K562 (cell line): Measurements from ENCODE around the gene MTREX. TPM values are rescaled to one million over a fixed set of nuclear protein-coding genes. Genes with fewer than 3 reads are reported as not detected.

Experiments used
- ATAC-seq: fragments of 200-7000 bp; cut with Tn5 transposase; 3 replicates; pipeline ENCODE4 v1.9.1; 2020; ENCODE audit warnings: moderate library complexity
- BruUV-seq: library from RNA; stranded (reverse); fragments of 400-500 nt; replicated peaks from 2 replicates; lab custom pipeline; 2021; lab: Mats Ljungman, UMichigan
- CTCF ChIA-PET: fragments of 300-600 bp; formaldehyde crosslinking; extraction: SDS; loops from one replicate; lab custom pipeline; 2021; ENCODE audit warnings: low intra/inter-chr PET ratio; lab: Yijun Ruan, JAX
- POLR2A ChIA-PET: fragments of 300-600, 350-650 bp; sonication (Branson Sonifier 250); formaldehyde crosslinking; extraction: SDS; loops from one replicate; lab custom pipeline; 2021; ENCODE audit warnings: antibody characterized with exemption, inconsistent platforms; lab: Yijun Ruan, JAX
- DNase-seq, 4 experiments: peaks; one replicate each; pipeline versions ENCODE4 v3.0.0 to v3.0.0-alpha.2; 2011 to 2018; ENCODE audit warnings: low spot score in 3 of 4, mixed read lengths in 3 of 4; ENCODE audit errors: extremely low read depth in 1 of 4
- FAIRE-seq: peaks from 2 replicates; lab custom pipeline; 2011; peaks lifted over from hg19 to GRCh38; lab: Jason Lieb, UNC
- H2AFZ ChIP-seq: 2 replicates; pipeline ENCODE4 v1.6.0; 2011; ENCODE audit warnings: low read depth, low read length, control low read depth, inconsistent platforms
- H3K27ac ChIP-seq: fragments of 200-600 bp; 3 replicates; pipeline ENCODE4 v1.8.0; 2011; ENCODE audit warnings: low read depth, mild to moderate bottlenecking, control low read depth, inconsistent platforms, low read length, moderate library complexity, mixed read lengths; ENCODE audit errors: extremely low read depth
- H3K27me3 ChIP-seq, 2 experiments: fragments of 300-600 bp in 1 of 2; 2 replicates in 1 of 2; 3 replicates in 1 of 2; pipeline versions ENCODE4 v1.6.0 to v1.8.0; 2011; ENCODE audit warnings: inconsistent platforms in 2 of 2, low read length in 2 of 2, mild to moderate bottlenecking in 1 of 2, mixed read lengths in 1 of 2, moderate library complexity in 1 of 2; ENCODE audit not compliant: control insufficient read depth in 2 of 2, insufficient read depth in 2 of 2
- H3K36me3 ChIP-seq: fragments of 300-600 bp; 3 replicates; pipeline ENCODE4 v1.8.0; 2011; ENCODE audit warnings: mild to moderate bottlenecking, low read length, inconsistent platforms; ENCODE audit not compliant: control insufficient read depth, insufficient read depth
- H3K4me1 ChIP-seq, 2 experiments: fragments of 200-600 bp in 1 of 2; replicated peaks in 1 of 2; 2 replicates in 1 of 2; 3 replicates in 1 of 2; pipeline versions ENCODE4 v1.5.1 to v1.8.0; 2011; ENCODE audit warnings: inconsistent platforms in 2 of 2, low read length in 2 of 2, mild to moderate bottlenecking in 1 of 2, mixed read lengths in 1 of 2, moderate library complexity in 1 of 2; ENCODE audit not compliant: control insufficient read depth in 2 of 2, insufficient read depth in 2 of 2
- H3K4me2 ChIP-seq: 2 replicates; pipeline ENCODE4 v1.6.1; 2011; ENCODE audit warnings: low read length, control low read depth, inconsistent platforms, mixed read lengths; ENCODE audit not compliant: insufficient read depth
- H3K4me3 ChIP-seq: fragments of 200-600 bp; sonication (generic), shearing (Covaris generic); 2 replicates; pipeline ENCODE4 v1.5.1; 2016; ENCODE audit warnings: control low read depth, inconsistent platforms
- H3K79me2 ChIP-seq: fragments of 200-600 bp; 3 replicates; pipeline ENCODE4 v1.8.0; 2011; ENCODE audit warnings: low read length, inconsistent platforms; ENCODE audit not compliant: control insufficient read depth, insufficient read depth
- H3K9ac ChIP-seq, 2 experiments: 2 replicates each; pipeline versions ENCODE4 v1.6.0 to v1.6.1; 2011; ENCODE audit warnings: low read depth in 2 of 2, low read length in 2 of 2, control low read depth in 1 of 2, inconsistent platforms in 1 of 2, mild to moderate bottlenecking in 1 of 2, mixed read lengths in 1 of 2; ENCODE audit not compliant: insufficient read depth in 1 of 2
- H3K9me1 ChIP-seq: one replicate; pipeline ENCODE4 v1.6.0; 2011; ENCODE audit warnings: inconsistent platforms, mild to moderate bottlenecking, low read length, moderate library complexity; ENCODE audit not compliant: control insufficient read depth, insufficient read depth
- H3K9me3 ChIP-seq: replicated peaks from 2 replicates; pipeline ENCODE4 v1.5.1; 2011; ENCODE audit warnings: low read depth, low read length, inconsistent platforms; ENCODE audit not compliant: control insufficient read depth, insufficient read depth
- H4K20me1 ChIP-seq: replicated peaks from 2 replicates; pipeline ENCODE4 v1.6.1; 2011; ENCODE audit warnings: low read length, inconsistent platforms, mixed read lengths; ENCODE audit not compliant: control insufficient read depth, insufficient read depth
- CBX5 ChIP-seq: IDR thresholded peaks from 2 replicates; pipeline ENCODE4 v1.6.1; 2014; ENCODE audit warnings: low read depth, borderline replicate concordance
- SMARCB1 ChIP-seq: IDR thresholded peaks from 2 replicates; pipeline ENCODE4 v1.6.1; 2011; ENCODE audit warnings: improper control_type of control experiment, low read depth; ENCODE audit not compliant: insufficient read length
- WGBS: fragments of 100-300 bp; shearing (Covaris generic); methylation state at CpG from one replicate; pipeline ENCODE4 v1.1.6; 2016; ENCODE audit warnings: low coverage, mixed read lengths; ENCODE audit not compliant: insufficient coverage; ENCODE audit errors: missing lambda C conversion rate; 5-methylcytosine and 5-hydroxymethylcytosine counted together
- in situ Hi-C: fragments of 300-500 bp; cut with MboI; formaldehyde crosslinking; loops from 4 replicates; pipeline ENCODE4 v1.15.0; 2018; ENCODE audit warnings: inconsistent platforms, mixed read lengths
- intact Hi-C: fragments of 100-400 bp; cut with micrococcal nuclease; formaldehyde crosslinking; loops from 2 replicates; pipeline ENCODE4 v1.14.2; 2022
- polyA plus RNA-seq, 8 experiments: library from polyadenylated mRNA; depleted of rRNA in 4 of 8; stranded (reverse) in 5 of 8; unstranded in 3 of 8; fragments of >200 nt; fragmentation: Nextera tagmentation in 2 of 8; fragmentation: Illumina TruSeq in 1 of 8; extraction: Ambion mirVana in 2 of 8; extraction: Trizol in 1 of 8; gene quantifications; 2 replicates each; pipeline versions ENCODE4 v1.2.1 to v1.2.3, GENCODE V29; 2011 to 2014; ENCODE audit warnings: inconsistent platforms in 1 of 8, missing spikeins in 1 of 8
- total RNA-seq, 7 experiments: library from RNA; depleted of rRNA in 6 of 7; stranded (reverse); fragments of >200 nt in 6 of 7; fragmentation: Illumina TruSeq in 2 of 7; extraction: Trizol in 2 of 7; gene quantifications; 2 replicates each; pipeline versions ENCODE4 v1.2.1 to v1.2.3, GENCODE V29; 2011 to 2021; ENCODE audit warnings: low replicate concordance in 1 of 7
- TF ChIP-seq, protein P1 (sequence below), 2 experiments: fragments of 450-650 bp in 1 of 2; IDR thresholded peaks; 2 replicates each; pipeline ENCODE4 v1.6.1; 2011 to 2017; ENCODE audit warnings: low read depth in 2 of 2, antibody characterized with exemption in 1 of 2, borderline replicate concordance in 1 of 2, low read length in 1 of 2, mild to moderate bottlenecking in 1 of 2, mixed read lengths in 1 of 2; ENCODE audit not compliant: control insufficient read depth in 1 of 2
- TF ChIP-seq, protein P2 (sequence below): fragments of 250-450 bp; sonication (Bioruptor Pico); IDR thresholded peaks from 2 replicates; pipeline ENCODE4 v1.8.0; 2021; ENCODE audit warnings: moderate library complexity, mild to moderate bottlenecking, inconsistent platforms
- TF ChIP-seq, protein P3 (sequence below): fragments of 250-450 bp; sonication (Bioruptor Pico); IDR thresholded peaks from 2 replicates; pipeline ENCODE4 v1.5.0; 2022; ENCODE audit warnings: mild to moderate bottlenecking

The MTREX gene
- total and polyA plus RNA-seq, 9 of the 15 experiments (the other 6 are each of a cell fraction or from before 2014, with no cell fraction given): 52.9 to 193 (median 150) TPM

DNA sequence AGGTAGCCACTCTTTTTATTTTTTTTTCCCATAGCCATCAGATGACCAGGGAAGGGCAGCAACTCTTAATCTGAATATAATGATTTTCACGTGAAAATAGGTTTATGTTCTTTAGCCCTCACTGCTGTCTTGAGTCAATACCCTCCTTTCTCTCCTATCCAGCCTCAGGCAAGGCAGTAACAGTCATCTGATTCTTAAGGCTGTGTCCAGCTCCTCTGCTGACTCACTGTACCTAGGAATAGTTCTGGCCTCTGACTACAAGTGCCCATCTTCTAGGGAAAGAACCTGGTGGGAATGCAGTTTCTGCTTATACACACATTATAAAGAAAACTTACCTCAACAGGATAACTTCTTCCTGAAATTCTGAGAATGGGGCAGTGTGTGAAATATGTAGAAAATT lies 31.0 kb upstream of the MTREX start:
- H3K9ac ChIP-seq: no peak overlapping the region
- H4K20me1 ChIP-seq: no peaks in the 10 kb centered on the region
- no peak overlapping the region for H2AFZ ChIP-seq
- no peak overlapping the region for H3K4me2 ChIP-seq
- no peaks in the 10 kb centered on the region for H3K79me2 ChIP-seq
- DNase-seq (no peak), FAIRE-seq (no peak), ATAC-seq (no peak)
- peaks cover 85% of the 10 kb centered on the region for H3K36me3 ChIP-seq
- ChIA-PET CTCF (no interaction called here), POLR2A (no interaction called here)
- no peaks in the 10 kb centered on the region for H3K4me1 ChIP-seq
- H3K27me3 ChIP-seq: no peaks in the 10 kb centered on the region
- TF ChIP-seq SMARCB1: no peak
- no peak for TF ChIP-seq CBX5
- TF ChIP-seq, protein P1, sequence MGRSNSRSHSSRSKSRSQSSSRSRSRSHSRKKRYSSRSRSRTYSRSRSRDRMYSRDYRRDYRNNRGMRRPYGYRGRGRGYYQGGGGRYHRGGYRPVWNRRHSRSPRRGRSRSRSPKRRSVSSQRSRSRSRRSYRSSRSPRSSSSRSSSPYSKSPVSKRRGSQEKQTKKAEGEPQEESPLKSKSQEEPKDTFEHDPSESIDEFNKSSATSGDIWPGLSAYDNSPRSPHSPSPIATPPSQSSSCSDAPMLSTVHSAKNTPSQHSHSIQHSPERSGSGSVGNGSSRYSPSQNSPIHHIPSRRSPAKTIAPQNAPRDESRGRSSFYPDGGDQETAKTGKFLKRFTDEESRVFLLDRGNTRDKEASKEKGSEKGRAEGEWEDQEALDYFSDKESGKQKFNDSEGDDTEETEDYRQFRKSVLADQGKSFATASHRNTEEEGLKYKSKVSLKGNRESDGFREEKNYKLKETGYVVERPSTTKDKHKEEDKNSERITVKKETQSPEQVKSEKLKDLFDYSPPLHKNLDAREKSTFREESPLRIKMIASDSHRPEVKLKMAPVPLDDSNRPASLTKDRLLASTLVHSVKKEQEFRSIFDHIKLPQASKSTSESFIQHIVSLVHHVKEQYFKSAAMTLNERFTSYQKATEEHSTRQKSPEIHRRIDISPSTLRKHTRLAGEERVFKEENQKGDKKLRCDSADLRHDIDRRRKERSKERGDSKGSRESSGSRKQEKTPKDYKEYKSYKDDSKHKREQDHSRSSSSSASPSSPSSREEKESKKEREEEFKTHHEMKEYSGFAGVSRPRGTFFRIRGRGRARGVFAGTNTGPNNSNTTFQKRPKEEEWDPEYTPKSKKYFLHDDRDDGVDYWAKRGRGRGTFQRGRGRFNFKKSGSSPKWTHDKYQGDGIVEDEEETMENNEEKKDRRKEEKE (IDR thresholded peaks at IDR 0.05; ENCODE audit: borderline replicate concordance in 1 of 2, control insufficient read depth in 1 of 2, low read depth in 2 of 2, low read length in 1 of 2): no peak
- TF ChIP-seq, protein P2, sequence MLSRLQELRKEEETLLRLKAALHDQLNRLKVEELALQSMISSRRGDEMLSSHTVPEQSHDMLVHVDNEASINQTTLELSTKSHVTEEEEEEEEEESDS: no peak
- TF ChIP-seq, protein P3, sequence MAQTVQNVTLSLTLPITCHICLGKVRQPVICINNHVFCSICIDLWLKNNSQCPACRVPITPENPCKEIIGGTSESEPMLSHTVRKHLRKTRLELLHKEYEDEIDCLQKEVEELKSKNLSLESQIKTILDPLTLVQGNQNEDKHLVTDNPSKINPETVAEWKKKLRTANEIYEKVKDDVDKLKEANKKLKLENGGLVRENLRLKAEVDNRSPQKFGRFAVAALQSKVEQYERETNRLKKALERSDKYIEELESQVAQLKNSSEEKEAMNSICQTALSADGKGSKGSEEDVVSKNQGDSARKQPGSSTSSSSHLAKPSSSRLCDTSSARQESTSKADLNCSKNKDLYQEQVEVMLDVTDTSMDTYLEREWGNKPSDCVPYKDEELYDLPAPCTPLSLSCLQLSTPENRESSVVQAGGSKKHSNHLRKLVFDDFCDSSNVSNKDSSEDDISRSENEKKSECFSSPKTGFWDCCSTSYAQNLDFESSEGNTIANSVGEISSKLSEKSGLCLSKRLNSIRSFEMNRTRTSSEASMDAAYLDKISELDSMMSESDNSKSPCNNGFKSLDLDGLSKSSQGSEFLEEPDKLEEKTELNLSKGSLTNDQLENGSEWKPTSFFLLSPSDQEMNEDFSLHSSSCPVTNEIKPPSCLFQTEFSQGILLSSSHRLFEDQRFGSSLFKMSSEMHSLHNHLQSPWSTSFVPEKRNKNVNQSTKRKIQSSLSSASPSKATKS (CRISPR knock-in tag): no peak
- in situ Hi-C loops (no loop called here), intact Hi-C loops (no loop called here)
- no peaks in the 10 kb centered on the region for H3K9me1 ChIP-seq
- 86% methylated on average over 1 of the region's 1 CpG for WGBS
- no peak overlapping the region for H3K27ac ChIP-seq
- BruUV-seq: no TSS peak
- no peak overlapping the region for H3K4me3 ChIP-seq
- no peaks in the 10 kb centered on the region for H3K9me3 ChIP-seq
